GM06990 (cell line): ENCODE data around the gene CPA4.

Experiments used
- DNase-seq: peaks from one replicate; pipeline ENCODE4 v3.0.0-alpha.2; 2011; ENCODE audit not compliant: insufficient read length; ENCODE audit errors: extremely low read depth
- H3K27me3 ChIP-seq: replicated peaks from 2 replicates; pipeline ENCODE4 v1.6.0; 2011; ENCODE audit warnings: low read length; ENCODE audit not compliant: control insufficient read depth, insufficient read depth
- H3K36me3 ChIP-seq: 2 replicates; pipeline ENCODE4 v1.5.1; 2011; ENCODE audit warnings: low read length; ENCODE audit not compliant: control insufficient read depth, insufficient read depth
- H3K4me3 ChIP-seq: replicated peaks from 2 replicates; pipeline ENCODE4 v1.5.1; 2011; ENCODE audit warnings: low read depth, mild to moderate bottlenecking, control low read depth, low read length
- TF ChIP-seq, protein P1 (sequence below): IDR thresholded peaks from 2 replicates; pipeline ENCODE4 v1.5.1; 2011; ENCODE audit warnings: low read length, control low read depth, mild to moderate bottlenecking, inconsistent platforms; ENCODE audit not compliant: insufficient read depth, poor library complexity, severe bottlenecking

The CPA4 gene

DNA sequence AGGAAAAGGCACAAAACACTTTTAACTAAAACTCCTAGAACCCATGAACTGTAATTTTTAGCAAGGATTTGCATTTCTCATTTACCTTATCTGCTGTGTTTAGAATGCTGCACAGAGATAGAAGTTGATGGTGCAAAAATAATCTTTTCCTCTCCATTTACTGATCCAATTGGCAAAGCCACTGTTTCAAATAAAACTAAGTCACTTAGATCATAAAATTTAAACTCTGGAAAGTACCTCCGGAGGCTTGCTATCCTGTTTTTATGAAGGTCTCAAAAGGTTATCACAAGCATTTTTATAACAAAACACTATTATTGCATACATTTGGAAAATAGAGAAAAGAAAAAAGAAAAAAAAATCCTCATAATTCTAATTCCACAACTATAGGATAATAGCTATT is 18.7 kb upstream of the CPA4 start:
- Histone ChIP-seq H3K4me3 (no peak overlapping the region), H3K27me3 (no peaks in the 10 kb centered on the region), H3K36me3 (no peaks in the 10 kb centered on the region)
- DNase-seq, result no peak
- TF ChIP-seq, protein P1, sequence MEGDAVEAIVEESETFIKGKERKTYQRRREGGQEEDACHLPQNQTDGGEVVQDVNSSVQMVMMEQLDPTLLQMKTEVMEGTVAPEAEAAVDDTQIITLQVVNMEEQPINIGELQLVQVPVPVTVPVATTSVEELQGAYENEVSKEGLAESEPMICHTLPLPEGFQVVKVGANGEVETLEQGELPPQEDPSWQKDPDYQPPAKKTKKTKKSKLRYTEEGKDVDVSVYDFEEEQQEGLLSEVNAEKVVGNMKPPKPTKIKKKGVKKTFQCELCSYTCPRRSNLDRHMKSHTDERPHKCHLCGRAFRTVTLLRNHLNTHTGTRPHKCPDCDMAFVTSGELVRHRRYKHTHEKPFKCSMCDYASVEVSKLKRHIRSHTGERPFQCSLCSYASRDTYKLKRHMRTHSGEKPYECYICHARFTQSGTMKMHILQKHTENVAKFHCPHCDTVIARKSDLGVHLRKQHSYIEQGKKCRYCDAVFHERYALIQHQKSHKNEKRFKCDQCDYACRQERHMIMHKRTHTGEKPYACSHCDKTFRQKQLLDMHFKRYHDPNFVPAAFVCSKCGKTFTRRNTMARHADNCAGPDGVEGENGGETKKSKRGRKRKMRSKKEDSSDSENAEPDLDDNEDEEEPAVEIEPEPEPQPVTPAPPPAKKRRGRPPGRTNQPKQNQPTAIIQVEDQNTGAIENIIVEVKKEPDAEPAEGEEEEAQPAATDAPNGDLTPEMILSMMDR, result no peak

- no peaks in the 10 kb centered on the region for H3K36me3 ChIP-seq
- H3K27me3 ChIP-seq, result no peaks in the 10 kb centered on the region
- H3K4me3 ChIP-seq, result no peak overlapping the region
- DNase-seq, result no peak
- TF ChIP-seq, protein P1, result no peak
Measured at GRCh38 chr7:130274983-130275591, 17.9 kb upstream of the CPA4 start.

DNA sequence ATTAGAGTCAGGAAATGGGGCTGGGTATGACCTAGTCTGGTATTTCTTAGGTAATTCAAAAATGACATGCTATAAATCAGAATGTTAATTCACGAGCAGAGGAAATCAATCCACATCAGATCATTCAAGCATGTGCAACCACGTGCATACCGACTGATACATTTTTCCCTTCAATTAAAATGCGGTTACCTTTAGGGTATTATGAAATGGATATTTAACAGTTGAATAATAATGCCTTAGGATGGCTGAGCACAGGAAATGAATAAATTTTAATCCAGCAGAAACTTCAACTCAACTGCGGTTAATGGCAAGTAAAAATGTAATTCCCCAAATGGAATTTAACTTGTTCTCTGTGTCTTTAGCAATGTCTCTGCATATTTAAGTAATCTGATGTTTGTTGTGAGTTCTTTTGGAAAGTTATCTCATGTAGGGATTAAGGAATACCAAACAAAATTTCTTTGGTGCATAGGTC is 17.1 kb upstream of the CPA4 start:
- no peak for DNase-seq
- TF ChIP-seq, protein P1, result no peak
- no peak overlapping the region for H3K4me3 ChIP-seq
- no peaks in the 10 kb centered on the region for H3K36me3 ChIP-seq
- no peaks in the 10 kb centered on the region for H3K27me3 ChIP-seq

- Histone ChIP-seq H3K27me3 (no peaks in the 10 kb centered on the region), H3K36me3 (no peaks in the 10 kb centered on the region), H3K4me3 (no peak overlapping the region)
- DNase-seq, result no peak
- TF ChIP-seq, protein P1, result no peak
Measured at GRCh38 chr7:130276796-130277762, 15.9 kb upstream of the CPA4 start.

DNA sequence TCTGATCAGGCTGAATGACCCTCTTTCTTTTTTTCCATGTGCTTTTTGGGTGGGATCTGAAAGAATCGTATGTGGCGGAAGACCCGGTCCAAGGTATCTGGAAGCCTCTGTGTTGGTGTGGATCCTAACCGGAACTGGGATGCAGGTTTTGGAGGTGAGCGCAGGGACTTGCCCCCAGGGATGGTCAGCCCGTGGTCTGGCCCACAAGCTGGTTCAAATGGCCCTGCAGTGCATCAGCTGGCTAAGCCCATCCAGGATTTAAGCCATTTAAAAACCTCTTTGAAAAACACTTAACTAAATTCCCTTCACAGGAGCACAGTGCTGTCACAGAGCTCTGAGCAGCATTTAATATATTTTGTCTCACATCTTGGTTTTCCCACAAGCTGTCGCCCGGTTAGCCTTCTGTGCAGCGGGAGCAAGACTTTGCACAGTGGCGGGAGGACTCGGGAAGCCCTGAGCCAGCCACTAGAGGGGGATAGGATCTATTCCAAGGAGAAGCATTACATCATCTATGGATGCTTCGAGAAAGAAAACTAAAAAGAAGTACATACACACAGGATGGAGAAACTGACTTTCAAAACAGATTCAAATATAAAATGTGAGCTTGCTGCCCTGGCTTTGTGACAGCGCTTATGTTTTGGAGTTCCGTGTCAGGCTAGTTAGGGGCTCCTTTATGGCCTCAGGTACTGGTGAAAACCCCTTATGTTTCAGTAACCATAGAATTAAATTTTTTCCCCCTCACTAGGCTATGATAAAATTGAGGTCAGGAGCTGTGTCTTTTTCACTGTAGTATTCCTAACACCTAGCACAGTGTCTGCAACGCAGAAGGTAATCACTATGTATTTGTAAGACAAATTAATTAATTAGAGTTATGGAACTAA is 15.0 kb upstream of the CPA4 start:
- Histone ChIP-seq H3K36me3 (no peaks in the 10 kb centered on the region), H3K4me3 (no peak overlapping the region), H3K27me3 (no peaks in the 10 kb centered on the region)
- TF ChIP-seq, protein P1, result no peak
- no peak for DNase-seq
